ENCODE data around the gene C1orf167.

- TF ChIP-seq CTCF (conservative IDR thresholded peaks at IDR 0.05): no peak
- no peak for TF ChIP-seq ZFX (IDR thresholded peaks at IDR 0.05)
Observed at GRCh38 chr1:11729498-11730428, 32.2 kb upstream of the C1orf167 start.
